Thyroid gland (tissue), 4 donors: Measurements from ENCODE around the gene INTS15. TPM values are rescaled to one million over a fixed set of nuclear protein-coding genes. Genes with fewer than 3 reads are reported as not detected.
A peak's percentile ranks its signal among the peaks of the same experiment; 100 is the strongest.

ENCODE experiments used
- DNase-seq, 2 donors: peaks; one replicate each; pipeline ENCODE4 v3.0.0-alpha.2; 2019
- H3K27ac ChIP-seq, 3 donors: fragments of 200-600 bp; sonication (generic); 1 replicate in 2 of 3; 2 replicates in 1 of 3; pipeline ENCODE4 v1.5.1; 2016 to 2019; ENCODE audit warnings: mild to moderate bottlenecking in 1 of 3, moderate library complexity in 1 of 3
- H3K27me3 ChIP-seq: fragments of 200-600 bp; sonication (generic); one replicate; pipeline ENCODE4 v1.5.1; 2019
- H3K36me3 ChIP-seq, 2 donors: fragments of 200-600 bp; sonication (generic); one replicate each; pipeline ENCODE4 v1.5.1; 2016 to 2019
- H3K4me1 ChIP-seq, 2 donors: fragments of 200-600 bp; sonication (generic); one replicate each; pipeline ENCODE4 v1.5.1; 2017 to 2019
- H3K4me3 ChIP-seq, 3 donors: fragments of 200-600 bp; sonication (generic); replicated peaks in 1 of 3; 1 replicate in 2 of 3; 2 replicates in 1 of 3; pipeline ENCODE4 v1.5.1; 2016; ENCODE audit warnings: mild to moderate bottlenecking in 1 of 3
- H3K9me3 ChIP-seq: fragments of 200-600 bp; sonication (generic); one replicate; pipeline ENCODE4 v1.5.1; 2017
- POLR2A ChIP-seq, 2 donors: fragments of 450-650 bp; IDR thresholded peaks; one replicate each; pipeline ENCODE4 v1.6.1; 2017; ENCODE audit warnings: antibody characterized with exemption in 2 of 2, mild to moderate bottlenecking in 2 of 2, moderate library complexity in 1 of 2
- WGBS, 2 donors: methylation state at CpG; one replicate each; pipeline ENCODE4 v1.1.5; 2017; 5-methylcytosine and 5-hydroxymethylcytosine counted together
- intact Hi-C: fragments of 100-400 bp; cut with DNase I; formaldehyde crosslinking; loops from one replicate; pipeline ENCODE4 v1.15.1; 2023
- total RNA-seq, 4 donors: library from RNA; depleted of rRNA; stranded (reverse); fragments of >200 nt; gene quantifications; one replicate each; pipeline ENCODE4 v1.2.3, GENCODE V29; 2016
- TF ChIP-seq, protein P1 (sequence below), 6 experiments: fragments of 200-600 bp in 3 of 6; fragments of 450-650 bp in 3 of 6; sonication (generic) in 3 of 6; IDR thresholded peaks; one replicate each; pipeline ENCODE4 v1.5.1; 2016 to 2019; ENCODE audit warnings: antibody characterized with exemption in 6 of 6, mild to moderate bottlenecking in 2 of 6, inconsistent platforms in 1 of 6, moderate library complexity in 1 of 6

INTS15 gene
- total RNA-seq: 10 to 100 TPM; 22.7 to 42.9 (median 31.9) TPM

- Histone ChIP-seq H3K36me3 (peaks cover 2 to 21% of the 10 kb centered on the region in 2 donors), H3K27ac (peak within 1 kb of the TSS; percentile 10 to 81 (median 47)), H3K4me1 (peaks cover 0 to 8% of the 10 kb centered on the region in 2 donors), H3K4me3 (peak within 1 kb of the TSS; percentile 45 to 91 (median 72)), H3K27me3 (no peaks in the 10 kb centered on the region), H3K9me3 (no peaks in the 10 kb centered on the region)
- WGBS, 2 donors: 0% methylated on average over 1 to 19 of the region's 107 CpGs
- intact Hi-C loops: loop anchor here (10.0 kb wide), 1 partner anchor 115 kb away; the partner anchor contains the start of gene ZNF12
- TF ChIP-seq, protein P1, sequence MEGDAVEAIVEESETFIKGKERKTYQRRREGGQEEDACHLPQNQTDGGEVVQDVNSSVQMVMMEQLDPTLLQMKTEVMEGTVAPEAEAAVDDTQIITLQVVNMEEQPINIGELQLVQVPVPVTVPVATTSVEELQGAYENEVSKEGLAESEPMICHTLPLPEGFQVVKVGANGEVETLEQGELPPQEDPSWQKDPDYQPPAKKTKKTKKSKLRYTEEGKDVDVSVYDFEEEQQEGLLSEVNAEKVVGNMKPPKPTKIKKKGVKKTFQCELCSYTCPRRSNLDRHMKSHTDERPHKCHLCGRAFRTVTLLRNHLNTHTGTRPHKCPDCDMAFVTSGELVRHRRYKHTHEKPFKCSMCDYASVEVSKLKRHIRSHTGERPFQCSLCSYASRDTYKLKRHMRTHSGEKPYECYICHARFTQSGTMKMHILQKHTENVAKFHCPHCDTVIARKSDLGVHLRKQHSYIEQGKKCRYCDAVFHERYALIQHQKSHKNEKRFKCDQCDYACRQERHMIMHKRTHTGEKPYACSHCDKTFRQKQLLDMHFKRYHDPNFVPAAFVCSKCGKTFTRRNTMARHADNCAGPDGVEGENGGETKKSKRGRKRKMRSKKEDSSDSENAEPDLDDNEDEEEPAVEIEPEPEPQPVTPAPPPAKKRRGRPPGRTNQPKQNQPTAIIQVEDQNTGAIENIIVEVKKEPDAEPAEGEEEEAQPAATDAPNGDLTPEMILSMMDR (IDR thresholded peaks at IDR 0.05): peak in 5 of 6 experiments; percentile 22 to 99 (median 95)
- TF ChIP-seq POLR2A (IDR thresholded peaks at IDR 0.05): peak in 1 of 2 donors; percentile 79
- peak; percentile 75 to 81 for DNase-seq
Measured at GRCh38 chr7:6589829-6590644, at the start of gene INTS15. Gene INTS15, plus strand, starts transcription at chr7:6590021. Its CDS starts 263 bp downstream, at chr7:6590284.

DNA sequence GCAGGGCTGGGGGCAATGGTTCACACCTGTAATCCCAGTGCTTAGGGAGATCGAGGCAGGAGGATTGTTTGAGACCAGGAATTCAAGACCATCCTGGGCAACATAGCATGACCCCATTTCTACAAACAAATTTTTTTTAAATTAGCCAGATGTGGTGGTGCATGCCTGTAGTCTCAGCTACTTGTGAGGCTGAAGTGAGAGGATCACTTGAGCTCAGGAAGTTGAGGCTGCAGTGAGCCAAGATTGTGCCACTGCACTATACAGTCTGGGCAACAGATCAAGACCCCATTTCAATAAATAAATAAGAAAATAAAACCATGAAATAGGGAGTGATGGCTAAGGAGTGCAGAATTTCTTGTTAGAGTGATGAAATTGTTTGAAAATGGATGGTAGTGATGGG lies 47.5 kb upstream of the INTS15 start:
- WGBS, 2 donors: 91 to 93% methylated on average over 1 of the region's 1 CpG
- Histone ChIP-seq H3K4me1 (no peaks in the 10 kb centered on the region), H3K27ac (no peak overlapping the region), H3K9me3 (no peaks in the 10 kb centered on the region), H3K27me3 (no peaks in the 10 kb centered on the region), H3K36me3 (no peaks in the 10 kb centered on the region), H3K4me3 (no peak overlapping the region)
- intact Hi-C loops: no loop called here
- TF ChIP-seq POLR2A (IDR thresholded peaks at IDR 0.05): no peak
- TF ChIP-seq, protein P1 (IDR thresholded peaks at IDR 0.05): no peak
- no peak for DNase-seq

GRCh38 chr7:6545398-6546126 lies 44.3 kb upstream of the INTS15 start:
- WGBS, 2 donors: 84% methylated on average over 22 of the region's 22 CpGs
- no peaks in the 10 kb centered on the region for H3K27me3 ChIP-seq
- H3K4me1 ChIP-seq: no peaks in the 10 kb centered on the region
- intact Hi-C loops: no loop called here
- TF ChIP-seq, protein P1 (IDR thresholded peaks at IDR 0.05): no peak
- no peak for TF ChIP-seq POLR2A (IDR thresholded peaks at IDR 0.05)
- H3K36me3 ChIP-seq: no peaks in the 10 kb centered on the region
- no peak overlapping the region for H3K27ac ChIP-seq
- DNase-seq: no peak
- H3K4me3 ChIP-seq: no peak overlapping the region
- H3K9me3 ChIP-seq: no peaks in the 10 kb centered on the region

DNA sequence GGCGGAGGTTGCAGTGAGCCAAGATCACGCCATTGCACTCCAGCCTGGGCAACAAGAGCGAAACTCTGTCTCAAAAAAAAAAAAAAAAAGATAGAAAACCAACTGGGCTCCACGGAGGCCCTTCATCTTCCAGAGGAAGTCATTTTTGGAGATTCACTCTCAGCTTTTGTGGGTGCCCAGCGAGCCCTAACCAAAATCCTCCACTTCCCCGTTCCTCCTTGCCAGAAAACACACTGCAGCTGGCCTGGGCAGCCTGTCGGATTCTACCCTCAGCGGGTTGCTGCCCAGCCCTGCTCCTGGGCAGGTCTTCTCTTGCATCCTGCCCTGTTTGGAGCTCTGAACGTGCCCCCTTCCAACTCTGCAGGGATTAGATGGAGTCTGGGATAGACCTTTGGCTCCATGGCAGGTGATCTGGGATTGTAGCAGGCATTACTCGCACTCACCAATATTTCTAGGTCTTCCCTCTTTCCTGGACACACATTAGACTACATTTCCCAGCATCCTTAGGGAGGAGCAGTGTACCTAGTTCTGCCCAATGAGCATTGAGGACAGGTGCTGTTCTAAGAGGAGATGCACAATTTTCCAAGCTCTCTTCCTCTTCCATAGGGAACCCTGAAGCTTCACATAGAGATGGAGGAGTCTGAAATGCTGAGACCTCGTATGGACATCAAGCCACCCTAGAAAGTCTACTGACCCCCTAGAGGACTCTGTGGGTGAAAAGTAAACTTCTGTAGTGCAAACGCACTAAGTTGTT lies 43.1 kb upstream of the INTS15 start:
- WGBS, 2 donors: 70 to 79% methylated on average over 12 of the region's 12 CpGs
- intact Hi-C loops: no loop called here
- H3K27ac ChIP-seq: no peak overlapping the region
- H3K9me3 ChIP-seq: no peaks in the 10 kb centered on the region
- no peak for DNase-seq
- no peaks in the 10 kb centered on the region for H3K27me3 ChIP-seq
- no peaks in the 10 kb centered on the region for H3K36me3 ChIP-seq
- no peak overlapping the region for H3K4me3 ChIP-seq
- no peak for TF ChIP-seq POLR2A (IDR thresholded peaks at IDR 0.05)
- TF ChIP-seq, protein P1 (IDR thresholded peaks at IDR 0.05): no peak
- H3K4me1 ChIP-seq: no peaks in the 10 kb centered on the region
